HFFc6 (cell line): ENCODE results near the gene ZNF219. TPM values are rescaled to one million over a fixed set of nuclear protein-coding genes. Genes with fewer than 3 reads are reported as not detected.

Experiments
- DNase-seq: peaks from one replicate; pipeline ENCODE4 v3.0.0-alpha.2; 2018
- H3K27ac Mint-ChIP-seq: 2 replicates; pipeline ENCODE4 v1.8.0; 2020; ENCODE audit warnings: mild to moderate bottlenecking, mixed read lengths
- H3K27me3 Mint-ChIP-seq: 2 replicates; pipeline ENCODE4 v1.8.0; 2021; ENCODE audit warnings: mild to moderate bottlenecking, moderate library complexity, mixed read lengths; ENCODE audit not compliant: insufficient read depth
- H3K36me3 Mint-ChIP-seq: 2 replicates; pipeline ENCODE4 v1.8.0; 2021; ENCODE audit warnings: low read depth, mixed read lengths
- H3K4me1 Mint-ChIP-seq: 2 replicates; pipeline ENCODE4 v1.8.0; 2020; ENCODE audit warnings: low read depth, mixed read lengths
- H3K4me3 Mint-ChIP-seq: 2 replicates; pipeline ENCODE4 v1.8.0; 2020; ENCODE audit warnings: mild to moderate bottlenecking, moderate library complexity, mixed read lengths
- H3K9me3 Mint-ChIP-seq: 2 replicates; pipeline ENCODE4 v1.8.0; 2020; ENCODE audit warnings: mild to moderate bottlenecking, mixed read lengths
- CTCF ChIP-seq: fragments of 200-600 bp; sonication (generic); IDR thresholded peaks from 2 replicates; pipeline ENCODE4 v1.5.0; 2021; ENCODE audit warnings: antibody characterized with exemption, mild to moderate bottlenecking
- total RNA-seq, 6 experiments: library from RNA; stranded (reverse); fragmentation: NEBNext Ultra II Directional; extraction: Animal tissue kit (Norgen Biotek cat#: 25700); gene quantifications; 2 replicates in 1 of 6; 3 replicates in 5 of 6; pipeline ENCODE4 v1.2.3, GENCODE V29; 2021

Gene ZNF219
- total RNA-seq, 6 experiments from 2014 or later = 5.3 to 11.2 (median 6.6) TPM

GRCh38 chr14:21109377-21110138, 11.1 kb upstream of the ZNF219 start:
- Mint-ChIP-seq H3K4me3 (no peak overlapping the region), H3K36me3 (no peaks in the 10 kb centered on the region), H3K27me3 (peaks cover 10% of the 10 kb centered on the region), H3K9me3 (no peaks in the 10 kb centered on the region), H3K27ac (no peak overlapping the region), H3K4me1 (peaks cover 30% of the 10 kb centered on the region)
- TF ChIP-seq CTCF = no peak
- DNase-seq = no peak

DNA sequence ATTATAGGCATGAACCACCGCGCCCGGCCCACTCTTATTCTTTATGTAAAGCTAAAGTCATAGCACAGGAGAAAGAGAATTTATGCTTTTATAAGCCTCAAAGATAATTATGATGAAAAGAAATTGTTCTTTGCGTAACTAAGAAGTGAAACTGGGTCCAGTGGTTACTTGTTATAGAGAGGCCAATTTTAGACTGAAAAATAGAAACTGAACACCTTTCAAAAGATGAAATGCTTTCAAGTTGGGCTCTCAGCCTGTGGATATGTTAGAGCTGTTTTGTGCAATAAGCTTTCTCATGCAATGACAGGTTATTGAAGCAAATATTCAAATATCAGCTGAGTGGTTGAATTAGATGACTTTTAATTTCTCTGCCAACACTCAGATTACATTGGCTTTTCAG, 10.3 kb upstream of the ZNF219 start:
- Mint-ChIP-seq H3K4me1 (peaks cover 35% of the 10 kb centered on the region), H3K27me3 (peaks cover 10% of the 10 kb centered on the region), H3K36me3 (no peaks in the 10 kb centered on the region), H3K4me3 (no peak overlapping the region), H3K9me3 (no peaks in the 10 kb centered on the region), H3K27ac (no peak overlapping the region)
- DNase-seq = no peak
- TF ChIP-seq CTCF = no peak

DNA sequence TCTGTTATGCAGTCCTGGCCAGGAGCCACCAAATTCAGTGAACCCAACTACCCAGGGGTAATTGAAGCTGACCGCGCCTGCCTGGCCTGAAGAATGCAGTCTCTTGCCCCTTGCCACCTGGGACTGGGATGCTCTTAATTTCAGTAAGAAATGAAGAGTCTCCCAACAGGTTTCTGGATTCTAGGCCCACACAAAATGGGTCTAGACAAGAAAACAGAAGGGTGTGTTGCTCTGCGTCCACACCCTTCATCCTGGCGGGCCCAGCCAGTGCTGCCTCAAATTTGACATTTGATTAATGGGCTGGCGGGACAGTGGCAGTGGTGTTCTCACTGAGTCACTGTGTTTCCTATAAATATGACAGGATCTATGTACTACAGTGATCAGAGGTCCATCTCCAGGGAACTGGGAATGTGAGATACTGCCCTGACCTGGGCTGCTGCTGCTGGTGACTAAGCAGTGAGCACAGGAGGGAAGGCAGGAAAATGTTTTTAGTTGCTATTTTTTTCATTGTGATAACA, 8.9 kb upstream of the ZNF219 start:
- H3K9me3 Mint-ChIP-seq = no peaks in the 10 kb centered on the region
- no peak overlapping the region; the same call in 1 of the 2 replicates for H3K4me3 Mint-ChIP-seq
- DNase-seq = peak; percentile 32
- H3K27ac Mint-ChIP-seq = peak overlapping the region; percentile 46
- H3K36me3 Mint-ChIP-seq = no peaks in the 10 kb centered on the region
- peaks cover 48% of the 10 kb centered on the region for H3K4me1 Mint-ChIP-seq
- peaks cover 10% of the 10 kb centered on the region for H3K27me3 Mint-ChIP-seq
- no peak for TF ChIP-seq CTCF

DNA sequence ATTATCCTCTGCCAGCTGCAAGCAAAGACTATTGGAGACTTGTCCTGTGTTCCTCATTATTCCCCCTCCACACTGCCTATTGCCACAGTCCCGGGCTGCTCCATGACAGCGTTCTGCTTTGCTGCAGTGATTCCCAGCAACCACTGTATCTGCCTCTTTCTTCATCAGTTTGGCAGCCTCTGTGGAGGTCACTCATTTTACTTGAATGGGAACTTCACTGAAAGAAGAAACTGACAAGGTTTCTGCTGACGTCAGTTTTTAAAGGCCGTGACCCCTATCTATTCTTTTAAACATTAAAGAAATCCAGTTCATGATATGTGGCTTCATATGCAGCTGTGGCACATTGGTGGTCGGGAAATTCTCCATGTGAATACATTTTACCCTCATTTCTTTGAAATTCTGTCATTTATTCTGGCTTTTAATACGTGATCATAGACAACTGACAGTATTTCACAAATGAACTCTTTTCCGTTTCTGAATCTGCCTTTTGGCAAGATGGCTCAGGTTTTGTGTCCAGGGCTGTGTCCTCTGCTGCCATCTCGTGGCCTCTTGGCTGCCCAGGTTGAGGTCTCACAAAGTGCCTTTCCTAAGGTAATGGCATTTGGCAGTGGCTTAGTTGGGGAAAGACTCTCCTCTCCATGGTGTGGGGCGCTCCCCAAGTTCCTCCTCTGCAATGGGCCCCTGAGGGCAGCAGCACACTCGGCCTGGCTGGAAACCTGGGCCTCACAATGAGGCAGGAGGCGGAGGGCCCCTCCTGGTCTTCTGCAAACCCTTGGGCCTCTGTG, 8.2 kb upstream of the ZNF219 start:
- DNase-seq = peak; percentile 64
- Mint-ChIP-seq H3K4me3 (peak overlapping the region; percentile 52), H3K27me3 (peaks cover 10% of the 10 kb centered on the region), H3K9me3 (no peaks in the 10 kb centered on the region), H3K27ac (peak overlapping the region; percentile 46; the same call in 1 of the 2 replicates), H3K36me3 (no peaks in the 10 kb centered on the region), H3K4me1 (peaks cover 49% of the 10 kb centered on the region)
- peak; percentile 90 for TF ChIP-seq CTCF

DNA sequence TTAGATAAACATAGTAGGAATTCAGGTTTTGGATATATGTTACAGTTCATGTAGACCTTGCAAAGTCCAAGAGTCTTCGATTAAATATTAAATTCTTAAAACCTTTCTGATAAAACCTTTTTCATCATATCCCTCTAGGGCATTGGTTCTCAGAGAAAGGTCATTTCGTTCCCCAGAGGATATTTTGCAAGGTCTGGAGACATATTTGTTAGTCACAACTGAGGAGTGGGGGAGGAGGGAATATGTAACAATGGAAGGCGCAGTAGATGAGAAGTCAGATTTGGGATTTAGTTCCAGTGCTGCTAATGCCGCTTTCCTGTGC, 7.7 kb upstream of the ZNF219 start:
- H3K9me3 Mint-ChIP-seq = no peaks in the 10 kb centered on the region
- DNase-seq = no peak
- peaks cover 49% of the 10 kb centered on the region for H3K4me1 Mint-ChIP-seq
- no peak overlapping the region for H3K27ac Mint-ChIP-seq
- TF ChIP-seq CTCF = no peak
- H3K27me3 Mint-ChIP-seq = peaks cover 10% of the 10 kb centered on the region
- H3K4me3 Mint-ChIP-seq = peak overlapping the region; percentile 52; the same call in 1 of the 2 replicates
- H3K36me3 Mint-ChIP-seq = no peaks in the 10 kb centered on the region
